Tibial nerve (tissue), 4 donors: Measurements from ENCODE around the gene FAM83G. TPM values are rescaled to one million over a fixed set of nuclear protein-coding genes. Genes with fewer than 3 reads are reported as not detected.
A peak's percentile ranks its signal among the peaks of the same experiment; 100 is the strongest.
"Not testable (repeated sequence)": the region's sequence is repeated elsewhere in the genome, so short reads cannot be mapped to it uniquely, and the experiment has no call there.

Experiments used
- DNase-seq, 2 donors: peaks; one replicate each; pipeline ENCODE4 v3.0.0-alpha.2; 2019; ENCODE audit warnings: low spot score in 2 of 2
- H3K27ac ChIP-seq, 4 donors: fragments of 200-600 bp; sonication (generic) in 3 of 4; one replicate each; pipeline ENCODE4 v1.5.1; 2017 to 2019; ENCODE audit warnings: mild to moderate bottlenecking in 1 of 4
- H3K27me3 ChIP-seq, 2 donors: fragments of 200-600 bp; sonication (generic) in 1 of 2; one replicate each; pipeline versions ENCODE4 v1.5.1 to v1.6.0; 2017 to 2019
- H3K36me3 ChIP-seq, 3 donors: fragments of 200-600 bp; sonication (generic); one replicate each; pipeline ENCODE4 v1.5.1; 2018 to 2019
- H3K4me1 ChIP-seq, 4 donors: fragments of 200-600 bp; sonication (generic) in 3 of 4; one replicate each; pipeline ENCODE4 v1.5.1; 2017 to 2019
- H3K4me3 ChIP-seq, 4 donors: fragments of 200-600 bp; sonication (generic) in 3 of 4; one replicate each; pipeline ENCODE4 v1.5.1; 2017 to 2019; ENCODE audit warnings: mild to moderate bottlenecking in 1 of 4, moderate library complexity in 1 of 4
- H3K9me3 ChIP-seq, 4 donors: fragments of 200-600 bp; sonication (generic) in 3 of 4; one replicate each; pipeline ENCODE4 v1.5.1; 2017 to 2019
- CTCF ChIP-seq, 5 experiments: fragments of 200-600 bp in 3 of 5; fragments of 450-650 bp in 2 of 5; sonication (generic) in 3 of 5; IDR thresholded peaks; one replicate each; pipeline ENCODE4 v1.5.1; 2016 to 2019; ENCODE audit warnings: antibody characterized with exemption in 5 of 5, mild to moderate bottlenecking in 3 of 5, moderate library complexity in 2 of 5
- EP300 ChIP-seq, 2 donors: sonication (generic); formaldehyde crosslinking; IDR thresholded peaks; one replicate each; pipeline ENCODE4 v1.6.1; 2017; ENCODE audit warnings: antibody characterized with exemption in 2 of 2, mild to moderate bottlenecking in 1 of 2
- POLR2A ChIP-seq, 2 donors: fragments of 450-650 bp; IDR thresholded peaks; one replicate each; pipeline ENCODE4 v1.6.1; 2017; ENCODE audit warnings: antibody characterized with exemption in 2 of 2, mild to moderate bottlenecking in 2 of 2, moderate library complexity in 2 of 2
- WGBS, 2 donors: methylation state at CpG; one replicate each; pipeline ENCODE4 v1.1.5; 2018; 5-methylcytosine and 5-hydroxymethylcytosine counted together
- total RNA-seq, 4 donors: library from RNA; depleted of rRNA; stranded (reverse); fragments of >200 nt; gene quantifications; one replicate each; pipeline ENCODE4 v1.1.0, GENCODE V29; 2016

Gene FAM83G
- total RNA-seq, 4 donors from 2014 or later: 1.3 to 11.8 (median 3.8) TPM

GRCh38 chr17:19032377-19032988 is 27.9 kb upstream of the FAM83G start:
- WGBS, 2 donors: no CpG with 5 or more reads among the region's 24 CpGs
- H3K27ac ChIP-seq: not testable (repeated sequence)

GRCh38 chr17:19031729-19032128 is 27.2 kb upstream of the FAM83G start:
- DNase-seq: peak in 1 of 2 donors; percentile 14
- TF ChIP-seq CTCF (IDR thresholded peaks at IDR 0.05): peak in 3 of 5 experiments; percentile 17 to 32 (median 20)

More at GRCh38 chr17:19032377-19032988, 27.9 kb upstream of the FAM83G start:
- not testable (repeated sequence) for H3K4me1 ChIP-seq, H3K36me3 ChIP-seq, H3K27me3 ChIP-seq, DNase-seq, H3K4me3 ChIP-seq, H3K9me3 ChIP-seq

GRCh38 chr17:19030771-19031449 is 26.3 kb upstream of the FAM83G start:
- WGBS, 2 donors: no CpG with 5 or more reads among the region's 5 CpGs
- not testable (repeated sequence) for H3K36me3 ChIP-seq, H3K9me3 ChIP-seq, H3K27me3 ChIP-seq, DNase-seq, H3K4me1 ChIP-seq, H3K27ac ChIP-seq, H3K4me3 ChIP-seq

More at GRCh38 chr17:19031729-19032128, 27.2 kb upstream of the FAM83G start:
- H3K27me3 ChIP-seq, H3K27ac ChIP-seq, H3K4me3 ChIP-seq, H3K4me1 ChIP-seq, H3K9me3 ChIP-seq, H3K36me3 ChIP-seq: not testable (repeated sequence)
- no CpG with 5 or more reads among the region's 4 CpGs for WGBS, 2 donors

GRCh38 chr17:19029740-19030139 is 25.2 kb upstream of the FAM83G start:
- no CpG with 5 or more reads among the region's 5 CpGs for WGBS, 2 donors
- DNase-seq, H3K36me3 ChIP-seq, H3K27me3 ChIP-seq, H3K9me3 ChIP-seq, H3K4me3 ChIP-seq, H3K27ac ChIP-seq, H3K4me1 ChIP-seq: not testable (repeated sequence)

- not testable (repeated sequence) for H3K27me3 ChIP-seq, H3K4me1 ChIP-seq, H3K27ac ChIP-seq, H3K36me3 ChIP-seq, DNase-seq, H3K9me3 ChIP-seq, H3K4me3 ChIP-seq
- no CpG with 5 or more reads among the region's 11 CpGs for WGBS, 2 donors
These were observed 24.1 kb upstream of the FAM83G start for GRCh38 chr17:19028671-19029070.

- DNase-seq: no peak
- no peaks in the 10 kb centered on the region for H3K4me1 ChIP-seq
- H3K9me3 ChIP-seq: no peaks in the 10 kb centered on the region
- H3K27ac ChIP-seq: no peak overlapping the region
- H3K4me3 ChIP-seq: no peak overlapping the region
- H3K27me3 ChIP-seq: no peaks in the 10 kb centered on the region
- no peaks in the 10 kb centered on the region for H3K36me3 ChIP-seq
- WGBS, 2 donors: 81 to 87% methylated on average over 19 to 22 of the region's 22 CpGs
- TF ChIP-seq CTCF (IDR thresholded peaks at IDR 0.05) (no peak), POLR2A (IDR thresholded peaks at IDR 0.05) (no peak), EP300 (IDR thresholded peaks at IDR 0.05) (no peak)
These were observed 19.8 kb upstream of the FAM83G start for GRCh38 chr17:19024101-19025078.
